Measurements from ENCODE around the gene CACNB4. TPM values are rescaled to one million over a fixed set of nuclear protein-coding genes. Genes with fewer than 3 reads are reported as not detected.

CACNB4 gene
- total and polyA plus RNA-seq, 9 of the 15 experiments (the other 6 are each of a cell fraction or from before 2014, with no cell fraction given), result 0.01 to 0.20 (median 0.04) TPM; not detected in 1

GRCh38 chr2:152042636-152043615 lies 55.9 kb downstream of the CACNB4 start (continued):
- TF ChIP-seq, protein P1, sequence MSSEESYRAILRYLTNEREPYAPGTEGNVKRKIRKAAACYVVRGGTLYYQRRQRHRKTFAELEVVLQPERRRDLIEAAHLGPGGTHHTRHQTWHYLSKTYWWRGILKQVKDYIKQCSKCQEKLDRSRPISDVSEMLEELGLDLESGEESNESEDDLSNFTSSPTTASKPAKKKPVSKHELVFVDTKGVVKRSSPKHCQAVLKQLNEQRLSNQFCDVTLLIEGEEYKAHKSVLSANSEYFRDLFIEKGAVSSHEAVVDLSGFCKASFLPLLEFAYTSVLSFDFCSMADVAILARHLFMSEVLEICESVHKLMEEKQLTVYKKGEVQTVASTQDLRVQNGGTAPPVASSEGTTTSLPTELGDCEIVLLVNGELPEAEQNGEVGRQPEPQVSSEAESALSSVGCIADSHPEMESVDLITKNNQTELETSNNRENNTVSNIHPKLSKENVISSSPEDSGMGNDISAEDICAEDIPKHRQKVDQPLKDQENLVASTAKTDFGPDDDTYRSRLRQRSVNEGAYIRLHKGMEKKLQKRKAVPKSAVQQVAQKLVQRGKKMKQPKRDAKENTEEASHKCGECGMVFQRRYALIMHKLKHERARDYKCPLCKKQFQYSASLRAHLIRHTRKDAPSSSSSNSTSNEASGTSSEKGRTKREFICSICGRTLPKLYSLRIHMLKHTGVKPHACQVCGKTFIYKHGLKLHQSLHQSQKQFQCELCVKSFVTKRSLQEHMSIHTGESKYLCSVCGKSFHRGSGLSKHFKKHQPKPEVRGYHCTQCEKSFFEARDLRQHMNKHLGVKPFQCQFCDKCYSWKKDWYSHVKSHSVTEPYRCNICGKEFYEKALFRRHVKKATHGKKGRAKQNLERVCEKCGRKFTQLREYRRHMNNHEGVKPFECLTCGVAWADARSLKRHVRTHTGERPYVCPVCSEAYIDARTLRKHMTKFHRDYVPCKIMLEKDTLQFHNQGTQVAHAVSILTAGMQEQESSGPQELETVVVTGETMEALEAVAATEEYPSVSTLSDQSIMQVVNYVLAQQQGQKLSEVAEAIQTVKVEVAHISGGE (CRISPR knock-in tag; IDR thresholded peaks at IDR 0.05), result peak in 1 of 3 experiments; percentile 80; a peak in 2 of 6 replicates
- no peak for TF ChIP-seq FOS (IDR thresholded peaks at IDR 0.05; ENCODE audit: extremely low read depth, insufficient read length)
- TF ChIP-seq FOSL1 (tag; conservative IDR thresholded peaks at IDR 0.05), result no peak
- no peak for TF ChIP-seq NFRKB (IDR thresholded peaks at IDR 0.05; ENCODE audit: low read depth)
- TF ChIP-seq ZNF384 (IDR thresholded peaks at IDR 0.05; ENCODE audit: low read depth, low read length), result no peak
- no peak for TF ChIP-seq RB1 (IDR thresholded peaks at IDR 0.05; ENCODE audit: low read depth)
- TF ChIP-seq NUFIP1 (IDR thresholded peaks at IDR 0.05; ENCODE audit: partially characterized antibody), result no peak
- TF ChIP-seq, protein P2, sequence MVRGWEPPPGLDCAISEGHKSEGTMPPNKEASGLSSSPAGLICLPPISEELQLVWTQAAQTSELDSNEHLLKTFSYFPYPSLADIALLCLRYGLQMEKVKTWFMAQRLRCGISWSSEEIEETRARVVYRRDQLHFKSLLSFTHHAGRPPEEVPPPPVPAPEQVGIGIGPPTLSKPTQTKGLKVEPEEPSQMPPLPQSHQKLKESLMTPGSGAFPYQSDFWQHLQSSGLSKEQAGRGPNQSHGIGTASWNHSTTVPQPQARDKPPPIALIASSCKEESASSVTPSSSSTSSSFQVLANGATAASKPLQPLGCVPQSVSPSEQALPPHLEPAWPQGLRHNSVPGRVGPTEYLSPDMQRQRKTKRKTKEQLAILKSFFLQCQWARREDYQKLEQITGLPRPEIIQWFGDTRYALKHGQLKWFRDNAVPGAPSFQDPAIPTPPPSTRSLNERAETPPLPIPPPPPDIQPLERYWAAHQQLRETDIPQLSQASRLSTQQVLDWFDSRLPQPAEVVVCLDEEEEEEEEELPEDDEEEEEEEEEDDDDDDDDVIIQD (CRISPR knock-in tag; IDR thresholded peaks at IDR 0.05), result no peak
- TF ChIP-seq ZNF518B (CRISPR knock-in tag; IDR thresholded peaks at IDR 0.05), result 0 out of 2 replicates have a peak, but pooled peaks have one; percentile 34
- TF ChIP-seq, protein P3, sequence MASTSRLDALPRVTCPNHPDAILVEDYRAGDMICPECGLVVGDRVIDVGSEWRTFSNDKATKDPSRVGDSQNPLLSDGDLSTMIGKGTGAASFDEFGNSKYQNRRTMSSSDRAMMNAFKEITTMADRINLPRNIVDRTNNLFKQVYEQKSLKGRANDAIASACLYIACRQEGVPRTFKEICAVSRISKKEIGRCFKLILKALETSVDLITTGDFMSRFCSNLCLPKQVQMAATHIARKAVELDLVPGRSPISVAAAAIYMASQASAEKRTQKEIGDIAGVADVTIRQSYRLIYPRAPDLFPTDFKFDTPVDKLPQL (IDR thresholded peaks at IDR 0.05; ENCODE audit: extremely low read depth, insufficient read length), result no peak
- no peak for TF ChIP-seq ZNF316 (IDR thresholded peaks at IDR 0.05)
- no peak for TF ChIP-seq KLF16 (IDR thresholded peaks at IDR 0.05)
- no peak for TF ChIP-seq NCOA2 (IDR thresholded peaks at IDR 0.05; ENCODE audit: partially characterized antibody in 2 of 2)
- no peak for TF ChIP-seq RCOR1 (IDR thresholded peaks at IDR 0.05; ENCODE audit: borderline replicate concordance in 1 of 2, low read depth in 2 of 2, low read length in 2 of 2)
- no peak for TF ChIP-seq ELK3 (CRISPR knock-in tag; IDR thresholded peaks at IDR 0.05)
- TF ChIP-seq CBX3 (IDR thresholded peaks at IDR 0.05; ENCODE audit: borderline replicate concordance in 1 of 2, low read length in 2 of 2), result no peak

Data from K562 (cell line).